Small intestine (tissue), 7 donors: ENCODE results near the gene SMARCA2. TPM values are rescaled to one million over a fixed set of nuclear protein-coding genes. Genes with fewer than 3 reads are reported as not detected.
A peak's percentile ranks its signal among the peaks of the same experiment; 100 is the strongest.

Experiments
- DNase-seq, 2 donors: peaks; one replicate each; pipeline versions ENCODE4 v3.0.0 to v3.0.0-alpha.2; 2013
- FAIRE-seq: peaks from 2 replicates; lab custom pipeline; 2012; peaks lifted over from hg19 to GRCh38; lab: Jason Lieb, UNC
- H3K27ac ChIP-seq, 3 donors: one replicate each; pipeline ENCODE4 v1.5.1; 2013; ENCODE audit warnings: low read length in 2 of 3, mild to moderate bottlenecking in 2 of 3, control low read depth in 1 of 3, inconsistent platforms in 1 of 3, low read depth in 1 of 3, moderate library complexity in 1 of 3
- H3K27me3 ChIP-seq, 3 donors: one replicate each; pipeline ENCODE4 v1.6.1; 2013; ENCODE audit warnings: low read length in 3 of 3, inconsistent platforms in 1 of 3; ENCODE audit not compliant: control insufficient read depth in 3 of 3, insufficient read depth in 3 of 3
- H3K36me3 ChIP-seq, 3 donors: one replicate each; pipeline ENCODE4 v1.6.1; 2013; ENCODE audit warnings: low read length in 3 of 3, inconsistent platforms in 1 of 3, low read depth in 1 of 3, mild to moderate bottlenecking in 1 of 3, moderate library complexity in 1 of 3; ENCODE audit not compliant: control insufficient read depth in 3 of 3, insufficient read depth in 2 of 3
- H3K4me1 ChIP-seq, 3 donors: one replicate each; pipeline ENCODE4 v1.6.1; 2013; ENCODE audit warnings: low read length in 2 of 3, inconsistent platforms in 1 of 3, low read depth in 1 of 3, mild to moderate bottlenecking in 1 of 3, moderate library complexity in 1 of 3; ENCODE audit not compliant: control insufficient read depth in 3 of 3, insufficient read depth in 2 of 3
- H3K4me3 ChIP-seq, 3 donors: one replicate each; pipeline ENCODE4 v1.5.1; 2013; ENCODE audit warnings: low read length in 3 of 3, control low read depth in 1 of 3, inconsistent platforms in 1 of 3, low read depth in 1 of 3, mild to moderate bottlenecking in 1 of 3, moderate library complexity in 1 of 3
- H3K9me3 ChIP-seq, 2 donors: one replicate each; pipeline ENCODE4 v1.6.1; 2013; ENCODE audit warnings: low read depth in 1 of 2, low read length in 1 of 2; ENCODE audit not compliant: control insufficient read depth in 2 of 2, insufficient read depth in 1 of 2
- WGBS, 3 donors: extraction: QIAGEN DNeasy Blood & Tissue Kit; methylation state at CpG; one replicate each; pipeline ENCODE4 v1.1.7; 2013; 5-methylcytosine and 5-hydroxymethylcytosine counted together
- polyA plus RNA-seq, 4 donors: library from polyadenylated mRNA; stranded (reverse) in 3 of 4; unstranded in 1 of 4; fragments of 200-250 nt in 3 of 4; fragments of 120-200 nt in 1 of 4; gene quantifications; one replicate each; pipeline versions ENCODE4 v1.2.1 to v1.2.3, GENCODE V29; 2013
- donor health status: healthy with polysubstance abuse.
- donor health status: control.
- donor health status: control.
- donor health status: Bipolar disorder and iron deficiency.
- donor health status: healthy.

Gene SMARCA2
- polyA plus RNA-seq, 4 donors: 28.2 to 58.7 (median 32.5) TPM

- Histone ChIP-seq H3K4me1 (no peaks in the 10 kb centered on the region), H3K36me3 (no peaks in the 10 kb centered on the region), H3K27ac (no peak overlapping the region), H3K4me3 (no peak overlapping the region), H3K9me3 (no peaks in the 10 kb centered on the region), H3K27me3 (no peaks in the 10 kb centered on the region)
- FAIRE-seq: no peak
- WGBS, 3 donors: 65 to 80% (median 75%) methylated on average over 2 of the region's 2 CpGs
- no peak for DNase-seq
These were observed 201.4 kb downstream of the SMARCA2 start for GRCh38 chr9:2216591-2216990.

GRCh38 chr9:2217540-2217939, 202.4 kb downstream of the SMARCA2 start:
- no peak for DNase-seq
- H3K27me3 ChIP-seq: no peaks in the 10 kb centered on the region
- H3K4me1 ChIP-seq: no peaks in the 10 kb centered on the region
- no peak overlapping the region for H3K4me3 ChIP-seq
- no peak overlapping the region for H3K27ac ChIP-seq
- H3K9me3 ChIP-seq: no peaks in the 10 kb centered on the region
- WGBS, 3 donors: 79 to 86% (median 80%) methylated on average over 3 of the region's 3 CpGs
- no peak for FAIRE-seq
- H3K36me3 ChIP-seq: no peaks in the 10 kb centered on the region

- DNase-seq: no peak
- no peak for FAIRE-seq
- Histone ChIP-seq H3K9me3 (peaks cover 0 to 3% of the 10 kb centered on the region in 2 donors), H3K27ac (no peak overlapping the region), H3K4me3 (no peak overlapping the region), H3K4me1 (no peaks in the 10 kb centered on the region), H3K36me3 (no peaks in the 10 kb centered on the region), H3K27me3 (no peaks in the 10 kb centered on the region)
- 56 to 85% (median 72%) methylated on average over 3 of the region's 3 CpGs for WGBS, 3 donors
These were observed 204.9 kb downstream of the SMARCA2 start for GRCh38 chr9:2220036-2220435.

GRCh38 chr9:2227144-2227867, 212.2 kb downstream of the SMARCA2 start:
- DNase-seq: no peak
- Histone ChIP-seq H3K27me3 (no peaks in the 10 kb centered on the region), H3K4me3 (no peak overlapping the region), H3K36me3 (no peaks in the 10 kb centered on the region), H3K27ac (no peak overlapping the region), H3K4me1 (no peaks in the 10 kb centered on the region), H3K9me3 (peaks cover 0 to 3% of the 10 kb centered on the region in 2 donors)
- no peak for FAIRE-seq
- WGBS, 3 donors: 67 to 83% (median 68%) methylated on average over 4 of the region's 4 CpGs

GRCh38 chr9:2228132-2228531, 213.0 kb downstream of the SMARCA2 start:
- FAIRE-seq (no peak), DNase-seq (peak in 1 of 2 donors; percentile 18)
- no peaks in the 10 kb centered on the region for H3K27me3 ChIP-seq
- 33 to 53% (median 39%) methylated on average over 2 of the region's 2 CpGs for WGBS, 3 donors
- H3K4me3 ChIP-seq: no peak overlapping the region
- H3K27ac ChIP-seq: no peak overlapping the region
- H3K36me3 ChIP-seq: no peaks in the 10 kb centered on the region
- no peaks in the 10 kb centered on the region for H3K4me1 ChIP-seq
- H3K9me3 ChIP-seq: no peaks in the 10 kb centered on the region

- Histone ChIP-seq H3K9me3 (no peaks in the 10 kb centered on the region), H3K27ac (no peak overlapping the region), H3K27me3 (no peaks in the 10 kb centered on the region), H3K36me3 (no peaks in the 10 kb centered on the region), H3K4me3 (no peak overlapping the region), H3K4me1 (no peaks in the 10 kb centered on the region)
- 70 to 84% (median 80%) methylated on average over 2 of the region's 2 CpGs for WGBS, 3 donors
- DNase-seq (no peak), FAIRE-seq (no peak)
These were observed 213.5 kb downstream of the SMARCA2 start for GRCh38 chr9:2228641-2229040.

GRCh38 chr9:2229109-2229721, 214.1 kb downstream of the SMARCA2 start:
- Histone ChIP-seq H3K9me3 (no peaks in the 10 kb centered on the region), H3K4me1 (no peaks in the 10 kb centered on the region), H3K27me3 (no peaks in the 10 kb centered on the region), H3K27ac (no peak overlapping the region), H3K36me3 (no peaks in the 10 kb centered on the region), H3K4me3 (no peak overlapping the region)
- DNase-seq (no peak), FAIRE-seq (no peak)
- 76 to 85% (median 80%) methylated on average over 3 of the region's 3 CpGs for WGBS, 3 donors

- DNase-seq: no peak
- Histone ChIP-seq H3K27ac (no peak overlapping the region), H3K27me3 (no peaks in the 10 kb centered on the region), H3K9me3 (no peaks in the 10 kb centered on the region), H3K36me3 (no peaks in the 10 kb centered on the region), H3K4me3 (no peak overlapping the region), H3K4me1 (no peaks in the 10 kb centered on the region)
- no peak for FAIRE-seq
- WGBS, 3 donors: 83 to 96% (median 95%) methylated on average over 2 of the region's 2 CpGs
These were observed 215.2 kb downstream of the SMARCA2 start for GRCh38 chr9:2230362-2230761.
